HepG2 (cell line): ENCODE measurements around the gene TRIM7. TPM values are rescaled to one million over a fixed set of nuclear protein-coding genes. Genes with fewer than 3 reads are reported as not detected.
A peak's percentile ranks its signal among the peaks of the same experiment; 100 is the strongest.

Experiments
- ATAC-seq: fragments of 200-7000 bp; cut with Tn5 transposase; 3 replicates; pipeline ENCODE4 v1.9.1; 2020; ENCODE audit warnings: mild to moderate bottlenecking, moderate library complexity
- Bru-seq: library from RNA; stranded (reverse); fragments of 400-500 nt; gene quantifications from one replicate; lab custom pipeline; 2021; lab: Mats Ljungman, UMichigan
- BruChase-seq, 2 experiments: library from RNA; stranded (reverse); fragments of 400-500 nt; gene quantifications; one replicate each; lab custom pipeline; 2021; lab: Mats Ljungman, UMichigan
- BruUV-seq: library from RNA; stranded (reverse); fragments of 400-500 nt; replicated peaks from 2 replicates; lab custom pipeline; 2021; lab: Mats Ljungman, UMichigan
- CTCF ChIA-PET: fragments of 300-600 bp; formaldehyde crosslinking; extraction: SDS; loops from one replicate; lab custom pipeline; 2021; ENCODE audit warnings: low total read pairs, inconsistent platforms, low intra/inter-chr PET ratio; lab: Yijun Ruan, JAX
- POLR2A ChIA-PET: fragments of 350-600 bp; sonication (Branson Sonifier 250); formaldehyde crosslinking; loops from one replicate; lab custom pipeline; 2020; ENCODE audit warnings: antibody characterized with exemption, inconsistent platforms; lab: Yijun Ruan, JAX
- DNase-seq: peaks from one replicate; pipeline ENCODE4 v3.0.0-alpha.2; 2015; ENCODE audit warnings: low spot score
- FAIRE-seq: peaks from 3 replicates; lab custom pipeline; 2011; peaks lifted over from hg19 to GRCh38; lab: Jason Lieb, UNC
- H2AFZ ChIP-seq: one replicate; pipeline ENCODE4 v1.6.1; 2011; ENCODE audit warnings: low read length, inconsistent platforms
- H3K27ac ChIP-seq: fragments of 300-600 bp; 3 replicates; pipeline ENCODE4 v1.8.0; 2011; ENCODE audit warnings: mixed run types, mild to moderate bottlenecking, mixed read lengths, low read length, inconsistent platforms; ENCODE audit not compliant: insufficient read depth; ENCODE audit errors: extremely low read length
- H3K27me3 ChIP-seq, 2 experiments: fragments of 200-600 bp in 1 of 2; 2 replicates in 1 of 2; 3 replicates in 1 of 2; pipeline versions ENCODE4 v1.6.0 to v1.8.0; 2011; ENCODE audit warnings: low read length in 2 of 2, mild to moderate bottlenecking in 2 of 2, moderate library complexity in 2 of 2, inconsistent platforms in 1 of 2; ENCODE audit not compliant: insufficient read depth in 2 of 2, control insufficient read depth in 1 of 2
- H3K36me3 ChIP-seq, 2 experiments: fragments of 200-600 bp in 1 of 2; replicated peaks in 1 of 2; 2 replicates in 1 of 2; 3 replicates in 1 of 2; pipeline versions ENCODE4 v1.5.1 to v1.8.0; 2011; ENCODE audit warnings: low read length in 2 of 2, inconsistent platforms in 1 of 2; ENCODE audit not compliant: insufficient read depth in 2 of 2, control insufficient read depth in 1 of 2
- H3K4me1 ChIP-seq: 2 replicates; pipeline ENCODE4 v1.5.1; 2012; ENCODE audit warnings: low read length, inconsistent platforms; ENCODE audit not compliant: insufficient read depth
- H3K4me2 ChIP-seq: 2 replicates; pipeline ENCODE4 v1.6.0; 2011; ENCODE audit warnings: low read depth, low read length, inconsistent platforms
- H3K4me3 ChIP-seq, 3 experiments: fragments of 200-600 bp in 1 of 3; sonication (generic), shearing (Covaris generic) in 1 of 3; replicated peaks in 1 of 3; 2 replicates each; pipeline ENCODE4 v1.5.1; 2011 to 2016; ENCODE audit warnings: low read length in 3 of 3, inconsistent platforms in 2 of 3, low read depth in 2 of 3, mild to moderate bottlenecking in 2 of 3, control low read depth in 1 of 3, mixed read lengths in 1 of 3; ENCODE audit not compliant: insufficient read depth in 1 of 3
- H3K79me2 ChIP-seq: one replicate; pipeline ENCODE4 v1.6.1; 2011; ENCODE audit warnings: low read length, inconsistent platforms; ENCODE audit not compliant: insufficient read depth
- H3K9ac ChIP-seq: 2 replicates; pipeline ENCODE4 v1.6.0; 2011; ENCODE audit warnings: mild to moderate bottlenecking, low read depth, low read length, inconsistent platforms; ENCODE audit not compliant: insufficient read depth
- H3K9me3 ChIP-seq: 2 replicates; pipeline ENCODE4 v1.5.1; 2012; ENCODE audit warnings: mild to moderate bottlenecking, low read length
- H4K20me1 ChIP-seq: 2 replicates; pipeline ENCODE4 v1.6.0; 2011; ENCODE audit warnings: inconsistent platforms, mild to moderate bottlenecking, low read length, moderate library complexity; ENCODE audit not compliant: insufficient read depth
- BCL6 ChIP-seq: IDR thresholded peaks from 2 replicates; pipeline ENCODE4 v1.6.1; 2016; ENCODE audit warnings: missing genetic modification reagents, missing compliant biosample characterization
- EEA1 ChIP-seq: sonication (generic); formaldehyde crosslinking; IDR thresholded peaks from 2 replicates; pipeline ENCODE4 v1.5.1; 2020; ENCODE audit warnings: mild to moderate bottlenecking, missing genetic modification reagents, borderline replicate concordance
- KDM2A ChIP-seq: sonication (generic); formaldehyde crosslinking; IDR thresholded peaks from 2 replicates; pipeline ENCODE4 v1.4.0; 2020; ENCODE audit warnings: low read depth, missing genetic modification reagents, borderline replicate concordance
- MAF1 ChIP-seq: sonication (generic); formaldehyde crosslinking; IDR thresholded peaks from 2 replicates; pipeline ENCODE4 v1.5.0; 2020; ENCODE audit warnings: missing genetic modification reagents, borderline replicate concordance
- MEF2D ChIP-seq: sonication (generic); formaldehyde crosslinking; IDR thresholded peaks from 2 replicates; pipeline ENCODE4 v1.5.1; 2020; ENCODE audit warnings: mild to moderate bottlenecking, missing genetic modification reagents
- RNF2 ChIP-seq: fragments of 450-650 bp; conservative IDR thresholded peaks from 2 replicates; pipeline ENCODE4 v1.6.1; 2016; ENCODE audit warnings: low read depth
- TBX2 ChIP-seq: sonication (generic); formaldehyde crosslinking; IDR thresholded peaks from 2 replicates; pipeline ENCODE4 v1.5.0; 2020; ENCODE audit warnings: missing genetic modification reagents, mild to moderate bottlenecking, borderline replicate concordance
- ZNF138 ChIP-seq: sonication (generic); formaldehyde crosslinking; IDR thresholded peaks from 2 replicates; pipeline ENCODE4 v1.5.0; 2020; ENCODE audit warnings: mild to moderate bottlenecking, low read depth, missing genetic modification reagents
- ZNF451 ChIP-seq: sonication (generic); formaldehyde crosslinking; IDR thresholded peaks from 2 replicates; pipeline ENCODE4 v1.5.0; 2020; ENCODE audit warnings: mild to moderate bottlenecking, missing genetic modification reagents
- ZNF496 ChIP-seq: sonication (generic); formaldehyde crosslinking; IDR thresholded peaks from 2 replicates; pipeline ENCODE4 v1.8.1; 2023; ENCODE audit warnings: mild to moderate bottlenecking, moderate library complexity, missing genetic modification reagents; ENCODE audit not compliant: insufficient replicate concordance
- ZNF777 ChIP-seq: sonication (generic); formaldehyde crosslinking; IDR thresholded peaks from 2 replicates; pipeline ENCODE4 v1.4.0; 2020; ENCODE audit warnings: missing genetic modification reagents
- ZNF839 ChIP-seq: sonication (generic); formaldehyde crosslinking; IDR thresholded peaks from 2 replicates; pipeline ENCODE4 v1.4.0; 2020; ENCODE audit warnings: missing genetic modification reagents, mild to moderate bottlenecking, borderline replicate concordance
- ZSCAN9 ChIP-seq: IDR thresholded peaks from 2 replicates; pipeline ENCODE4 v1.6.1; 2016; ENCODE audit warnings: borderline replicate concordance
- WGBS: methylation state at CpG from one replicate; pipeline ENCODE4 v1.1.6; 2017; ENCODE audit warnings: low lambda C conversion rate; 5-methylcytosine and 5-hydroxymethylcytosine counted together
- in situ Hi-C: cut with HindIII; loops from 2 replicates; pipeline ENCODE4 v1.10.0; 2017; ENCODE audit warnings: low pct_unique_long_range_greater_than_20kb; ENCODE audit not compliant: extremely low pct_ligation_motif_present
- intact Hi-C: fragments of 100-400 bp; cut with micrococcal nuclease; formaldehyde crosslinking; loops from one replicate; pipeline ENCODE4 v1.10.0; 2022; ENCODE audit not compliant: unreplicated experiment
- long read RNA-seq, 2 experiments: library from RNA in 1 of 2; library from polyadenylated mRNA in 1 of 2; stranded (forward) in 1 of 2; unstranded in 1 of 2; transcript quantifications; one replicate each; pipeline ENCODE4 v2.0.0, GENCODE V29; 2019 to 2022
- polyA minus RNA-seq, 3 experiments: library from RNA; depleted of rRNA, polyadenylated mRNA; stranded (reverse); fragments of >200 nt; gene quantifications; 2 replicates each; pipeline ENCODE4 v1.2.3, GENCODE V29; 2011; ENCODE audit warnings: low replicate concordance in 1 of 3
- polyA plus RNA-seq, 8 experiments: library from polyadenylated mRNA; depleted of rRNA in 3 of 8; stranded (reverse) in 7 of 8; unstranded in 1 of 8; fragments of >200 nt; fragmentation: Illumina TruSeq in 4 of 8; extraction: Trizol in 4 of 8; gene quantifications; 2 replicates each; pipeline versions ENCODE4 v1.2.1 to v1.2.3, GENCODE V29; 2011 to 2016; ENCODE audit warnings: low read depth in 4 of 8, missing spikeins in 1 of 8, mixed read lengths in 1 of 8; ENCODE audit not compliant: insufficient read depth in 1 of 8
- total RNA-seq, 5 experiments: library from RNA; depleted of rRNA; stranded (reverse); fragments of >200 nt; fragmentation: Illumina TruSeq; extraction: Trizol; gene quantifications; 2 replicates each; pipeline ENCODE4 v1.2.3, GENCODE V29; 2016; ENCODE audit warnings: low read depth in 1 of 5
- TF ChIP-seq, protein P1 (sequence below): IDR thresholded peaks from 2 replicates; pipeline ENCODE4 v1.6.1; 2016; ENCODE audit warnings: low read depth
- TF ChIP-seq, protein P2 (sequence below): sonication (generic); formaldehyde crosslinking; IDR thresholded peaks from 2 replicates; pipeline ENCODE4 v1.5.0; 2020; ENCODE audit warnings: missing genetic modification reagents, mild to moderate bottlenecking, borderline replicate concordance

Gene TRIM7
- not detected in 2 replicates for total RNA-seq (2016; rRNA removed; fragmentation: Illumina TruSeq; extraction: Trizol)
- total RNA-seq (2016; cell fraction: cytosol; rRNA removed; fragmentation: Illumina TruSeq; extraction: Trizol; ENCODE audit: low read depth): not detected in 2 replicates
- not detected in 2 replicates for total RNA-seq (2016; cell fraction: insoluble cytoplasmic fraction; rRNA removed; fragmentation: Illumina TruSeq; extraction: Trizol)
- not detected in 2 replicates for total RNA-seq (2016; cell fraction: membrane; rRNA removed; fragmentation: Illumina TruSeq; extraction: Trizol)
- not detected in 2 replicates for total RNA-seq (2016; cell fraction: nucleus; rRNA removed; fragmentation: Illumina TruSeq; extraction: Trizol)
- polyA plus RNA-seq (2011; rRNA removed): 0.10 and 0.13 TPM in 2 replicates
- polyA plus RNA-seq (2011; cell fraction: cytosol; rRNA removed): 0.11 and 0.13 TPM in 2 replicates
- polyA plus RNA-seq (2011; cell fraction: nucleus; rRNA removed): 0.16 and 0.29 TPM in 2 replicates
- polyA plus RNA-seq (2012): 0.13 TPM in 1 of 2 replicates, not detected in the other
- not detected in 2 replicates for polyA plus RNA-seq (2016; cell fraction: cytosol; fragmentation: Illumina TruSeq; extraction: Trizol; ENCODE audit: low read depth)
- not detected in 2 replicates for polyA plus RNA-seq (2016; cell fraction: insoluble cytoplasmic fraction; fragmentation: Illumina TruSeq; extraction: Trizol; ENCODE audit: low read depth)
- polyA plus RNA-seq (2016; cell fraction: membrane; fragmentation: Illumina TruSeq; extraction: Trizol; ENCODE audit: low read depth): 0.23 TPM in 1 of 2 replicates, not detected in the other
- not detected in 2 replicates for polyA plus RNA-seq (2016; cell fraction: nucleus; fragmentation: Illumina TruSeq; extraction: Trizol; ENCODE audit: insufficient read depth, low read depth)
- polyA minus RNA-seq (2011; rRNA and poly(A)+ RNA removed; ENCODE audit: low replicate concordance): 10.8 TPM in 1 of 2 replicates, not detected in the other
- 0.88 TPM in 1 of 2 replicates, not detected in the other for polyA minus RNA-seq (2011; cell fraction: cytosol; rRNA and poly(A)+ RNA removed)
- polyA minus RNA-seq (2011; cell fraction: nucleus; rRNA and poly(A)+ RNA removed): 1.2 TPM in 1 of 2 replicates, not detected in the other
- Bru-seq, nascent RNA: percentile 8 among the genes with signal in this experiment
- BruChase-seq, experiment 1, labeled RNA remaining after a 6-hour chase: percentile 12 among the genes with signal in this experiment
- BruChase-seq, experiment 2, labeled RNA remaining after a 2-hour chase: percentile 14 among the genes with signal in this experiment
- long read RNA-seq, experiment 1: 0 reads
- long read RNA-seq, experiment 2: 0 reads

DNA sequence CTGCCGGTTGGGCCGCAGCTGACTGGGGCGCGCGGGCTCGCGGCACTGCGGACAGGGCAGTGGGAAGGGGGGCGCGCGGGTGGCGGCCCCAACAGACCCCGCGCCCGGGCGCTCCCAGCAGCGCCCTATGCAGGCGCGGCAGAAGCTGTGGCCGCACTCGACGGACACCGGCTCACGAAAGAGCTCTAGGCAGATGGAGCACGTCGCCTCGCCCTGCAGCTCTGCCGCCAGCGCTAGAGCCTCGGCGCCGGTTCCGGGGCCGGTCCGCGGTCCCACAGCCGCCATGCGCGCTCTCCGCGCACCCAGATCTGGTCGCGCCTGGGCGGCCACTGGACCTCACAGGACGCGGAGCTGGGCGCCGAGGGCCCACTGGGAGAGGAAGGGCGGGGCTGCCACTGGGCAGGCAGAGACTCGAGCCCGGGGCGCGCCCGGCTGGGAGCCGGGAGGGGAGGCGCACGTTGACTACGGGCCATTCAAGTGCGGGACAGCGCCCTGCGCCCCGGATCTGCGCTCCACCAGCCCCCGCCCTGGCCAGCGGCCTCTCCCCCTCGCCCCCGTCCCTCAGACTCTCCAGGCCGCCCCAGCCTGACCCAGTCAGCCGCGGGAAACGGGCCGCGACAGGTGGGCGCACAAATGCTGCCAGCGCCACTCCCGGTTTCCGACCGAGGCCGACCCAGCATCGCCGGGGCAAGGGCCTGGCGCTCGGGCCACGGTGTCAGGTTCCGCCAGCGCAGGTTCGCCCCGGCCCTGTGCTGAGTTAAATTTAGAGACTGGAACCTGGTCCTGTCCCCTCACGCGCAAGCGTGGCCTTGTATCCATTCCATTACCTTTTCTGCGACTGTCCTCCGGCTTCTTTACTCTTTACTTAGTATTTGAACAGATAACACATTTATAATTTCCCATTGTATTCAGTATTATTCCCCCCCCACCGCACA is at the start of gene TRIM7:
Gene TRIM7, minus strand, starts transcription at position 371 of the 935 bp plus-strand sequence. Its CDS starts 86 bp downstream, at position 285.
- no TSS peak for BruUV-seq
- H3K4me3 ChIP-seq: peak within 1 kb of the TSS; percentile 56 to 82 (median 67)
- CTCF ChIA-PET: no interaction called here
- no peaks in the 10 kb centered on the region for H3K36me3 ChIP-seq
- H2AFZ ChIP-seq: no peak within 1 kb of the TSS
- POLR2A ChIA-PET: interaction anchor here (1.2 to 7.4 kb wide), 3 partner anchors 13 to 18 kb away, joined by 3 to 104 read pairs (median 19); no protein-coding TSS in a partner anchor
- no peak for FAIRE-seq
- peak within 1 kb of the TSS; percentile 3; the same call in 1 of the 2 replicates for H3K9ac ChIP-seq
- no peaks in the 10 kb centered on the region for H3K9me3 ChIP-seq
- intact Hi-C loops: no loop called here
- in situ Hi-C loops: no loop called here
- no peak for DNase-seq
- no peaks in the 10 kb centered on the region for H3K79me2 ChIP-seq
- peak within 1 kb of the TSS; percentile 97 for H3K4me2 ChIP-seq
- H3K4me1 ChIP-seq: peaks cover 38% of the 10 kb centered on the region
- H3K27ac ChIP-seq: no peak within 1 kb of the TSS
- ATAC-seq: peak; percentile 14
- WGBS: 7% methylated on average over 22 of the region's 94 CpGs
- no peaks in the 10 kb centered on the region for H4K20me1 ChIP-seq
- H3K27me3 ChIP-seq: peaks cover 4 to 58% of the 10 kb centered on the region in 2 experiments; a peak in 4 of 5 replicates
- TF ChIP-seq EEA1 (CRISPR knock-in tag) (no peak), ZNF496 (CRISPR knock-in tag) (no peak), ZNF138 (CRISPR knock-in tag) (no peak), TBX2 (CRISPR knock-in tag) (peak; percentile 23; the same call in 1 of the 2 replicates), RNF2 (0 out of 2 replicates have a peak, but pooled peaks have one; percentile 49), ZNF777 (CRISPR knock-in tag) (peak; percentile 93), MAF1 (CRISPR knock-in tag) (no peak), ZNF451 (CRISPR knock-in tag) (0 out of 2 replicates have a peak, but pooled peaks have one; percentile 38), MEF2D (no peak), BCL6 (CRISPR knock-in tag) (peak; percentile 41; the same call in 1 of the 2 replicates), ZNF839 (no peak), ZSCAN9 (CRISPR knock-in tag) (no peak), KDM2A (CRISPR knock-in tag) (peak; percentile 5; the same call in 1 of the 2 replicates)
- TF ChIP-seq, protein P1, sequence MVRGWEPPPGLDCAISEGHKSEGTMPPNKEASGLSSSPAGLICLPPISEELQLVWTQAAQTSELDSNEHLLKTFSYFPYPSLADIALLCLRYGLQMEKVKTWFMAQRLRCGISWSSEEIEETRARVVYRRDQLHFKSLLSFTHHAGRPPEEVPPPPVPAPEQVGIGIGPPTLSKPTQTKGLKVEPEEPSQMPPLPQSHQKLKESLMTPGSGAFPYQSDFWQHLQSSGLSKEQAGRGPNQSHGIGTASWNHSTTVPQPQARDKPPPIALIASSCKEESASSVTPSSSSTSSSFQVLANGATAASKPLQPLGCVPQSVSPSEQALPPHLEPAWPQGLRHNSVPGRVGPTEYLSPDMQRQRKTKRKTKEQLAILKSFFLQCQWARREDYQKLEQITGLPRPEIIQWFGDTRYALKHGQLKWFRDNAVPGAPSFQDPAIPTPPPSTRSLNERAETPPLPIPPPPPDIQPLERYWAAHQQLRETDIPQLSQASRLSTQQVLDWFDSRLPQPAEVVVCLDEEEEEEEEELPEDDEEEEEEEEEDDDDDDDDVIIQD (CRISPR knock-in tag): no peak
- TF ChIP-seq, protein P2, sequence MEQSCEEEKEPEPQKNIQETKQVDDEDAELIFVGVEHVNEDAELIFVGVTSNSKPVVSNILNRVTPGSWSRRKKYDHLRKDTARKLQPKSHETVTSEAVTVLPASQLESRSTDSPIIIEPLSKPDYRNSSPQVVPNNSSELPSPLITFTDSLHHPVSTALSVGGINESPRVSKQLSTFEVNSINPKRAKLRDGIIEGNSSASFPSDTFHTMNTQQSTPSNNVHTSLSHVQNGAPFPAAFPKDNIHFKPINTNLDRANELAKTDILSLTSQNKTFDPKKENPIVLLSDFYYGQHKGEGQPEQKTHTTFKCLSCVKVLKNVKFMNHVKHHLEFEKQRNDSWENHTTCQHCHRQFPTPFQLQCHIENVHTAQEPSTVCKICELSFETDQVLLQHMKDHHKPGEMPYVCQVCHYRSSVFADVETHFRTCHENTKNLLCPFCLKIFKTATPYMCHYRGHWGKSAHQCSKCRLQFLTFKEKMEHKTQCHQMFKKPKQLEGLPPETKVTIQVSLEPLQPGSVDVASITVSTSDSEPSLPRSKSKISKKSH: peak; percentile 41; the same call in 1 of the 2 replicates
